GM12873 (cell line): ENCODE measurements around the gene HSDL1.
A peak's percentile ranks its signal among the peaks of the same experiment; 100 is the strongest.

Experiments used
- TF ChIP-seq, protein P1 (sequence below): IDR thresholded peaks from 2 replicates; pipeline ENCODE4 v1.5.1; 2012; ENCODE audit warnings: low read depth, mild to moderate bottlenecking, moderate library complexity, low read length, control low read depth; ENCODE audit not compliant: insufficient read depth; ENCODE audit errors: missing control alignments

Gene HSDL1

DNA sequence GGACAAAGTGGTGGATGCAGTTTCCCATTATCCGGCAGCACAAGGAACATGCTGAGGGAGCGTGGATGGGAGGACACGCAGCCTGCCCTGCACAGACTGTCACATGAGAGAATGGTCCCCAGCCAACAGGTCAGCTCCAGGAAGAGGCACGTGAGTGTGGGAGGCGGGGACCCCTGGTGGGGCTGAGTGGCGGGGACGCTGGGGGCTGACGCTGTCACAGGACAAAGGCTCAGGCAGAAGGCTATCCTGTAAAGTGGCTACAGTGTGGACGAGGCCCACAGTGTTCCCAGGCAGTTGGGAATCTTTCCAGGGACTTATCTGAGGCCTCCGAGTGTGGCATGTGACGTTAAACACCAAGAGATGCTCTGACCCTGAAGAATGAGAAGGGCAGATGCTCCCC lies 58.6 kb downstream of the HSDL1 start:
- TF ChIP-seq, protein P1, sequence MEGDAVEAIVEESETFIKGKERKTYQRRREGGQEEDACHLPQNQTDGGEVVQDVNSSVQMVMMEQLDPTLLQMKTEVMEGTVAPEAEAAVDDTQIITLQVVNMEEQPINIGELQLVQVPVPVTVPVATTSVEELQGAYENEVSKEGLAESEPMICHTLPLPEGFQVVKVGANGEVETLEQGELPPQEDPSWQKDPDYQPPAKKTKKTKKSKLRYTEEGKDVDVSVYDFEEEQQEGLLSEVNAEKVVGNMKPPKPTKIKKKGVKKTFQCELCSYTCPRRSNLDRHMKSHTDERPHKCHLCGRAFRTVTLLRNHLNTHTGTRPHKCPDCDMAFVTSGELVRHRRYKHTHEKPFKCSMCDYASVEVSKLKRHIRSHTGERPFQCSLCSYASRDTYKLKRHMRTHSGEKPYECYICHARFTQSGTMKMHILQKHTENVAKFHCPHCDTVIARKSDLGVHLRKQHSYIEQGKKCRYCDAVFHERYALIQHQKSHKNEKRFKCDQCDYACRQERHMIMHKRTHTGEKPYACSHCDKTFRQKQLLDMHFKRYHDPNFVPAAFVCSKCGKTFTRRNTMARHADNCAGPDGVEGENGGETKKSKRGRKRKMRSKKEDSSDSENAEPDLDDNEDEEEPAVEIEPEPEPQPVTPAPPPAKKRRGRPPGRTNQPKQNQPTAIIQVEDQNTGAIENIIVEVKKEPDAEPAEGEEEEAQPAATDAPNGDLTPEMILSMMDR, result peak; percentile 15

DNA sequence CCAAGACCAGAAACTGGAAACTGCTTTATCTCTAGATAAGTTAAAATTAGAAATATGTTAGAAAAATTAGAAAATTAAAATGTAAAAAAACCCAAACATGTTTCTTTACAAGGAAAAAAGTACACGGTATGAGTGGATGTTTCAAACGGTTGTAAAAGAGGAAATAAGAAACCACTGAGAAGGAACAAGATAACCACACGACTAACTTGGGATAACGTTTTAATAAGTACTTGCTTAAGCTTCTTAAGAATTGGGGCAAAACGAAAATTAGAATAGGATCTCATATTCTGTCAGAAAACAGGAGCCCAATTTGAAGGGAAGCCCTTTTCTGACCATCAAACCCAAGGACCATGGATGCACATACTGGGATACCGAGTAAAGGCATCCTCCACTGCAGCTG lies 59.2 kb downstream of the HSDL1 start:
- TF ChIP-seq, protein P1, result no peak

DNA sequence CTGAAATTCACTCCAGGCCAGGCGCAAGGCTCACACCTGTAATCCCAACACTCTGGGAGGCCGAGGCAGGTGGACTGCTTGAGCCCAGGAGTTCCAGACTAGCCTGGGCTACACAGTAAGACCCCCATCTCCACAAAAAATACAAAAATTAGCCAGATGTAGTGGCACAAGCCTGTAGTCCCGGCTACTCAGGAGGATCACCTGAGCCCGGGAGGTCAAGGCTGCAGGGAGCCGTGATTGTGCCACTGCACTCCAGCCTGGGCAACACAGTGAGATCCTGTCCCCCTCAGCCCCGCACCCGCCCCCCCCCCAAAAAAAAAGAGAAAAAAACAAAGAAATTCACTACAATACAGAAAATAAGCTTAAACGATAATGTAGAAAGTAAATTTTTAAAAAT lies 59.7 kb downstream of the HSDL1 start:
- TF ChIP-seq, protein P1, result no peak

DNA sequence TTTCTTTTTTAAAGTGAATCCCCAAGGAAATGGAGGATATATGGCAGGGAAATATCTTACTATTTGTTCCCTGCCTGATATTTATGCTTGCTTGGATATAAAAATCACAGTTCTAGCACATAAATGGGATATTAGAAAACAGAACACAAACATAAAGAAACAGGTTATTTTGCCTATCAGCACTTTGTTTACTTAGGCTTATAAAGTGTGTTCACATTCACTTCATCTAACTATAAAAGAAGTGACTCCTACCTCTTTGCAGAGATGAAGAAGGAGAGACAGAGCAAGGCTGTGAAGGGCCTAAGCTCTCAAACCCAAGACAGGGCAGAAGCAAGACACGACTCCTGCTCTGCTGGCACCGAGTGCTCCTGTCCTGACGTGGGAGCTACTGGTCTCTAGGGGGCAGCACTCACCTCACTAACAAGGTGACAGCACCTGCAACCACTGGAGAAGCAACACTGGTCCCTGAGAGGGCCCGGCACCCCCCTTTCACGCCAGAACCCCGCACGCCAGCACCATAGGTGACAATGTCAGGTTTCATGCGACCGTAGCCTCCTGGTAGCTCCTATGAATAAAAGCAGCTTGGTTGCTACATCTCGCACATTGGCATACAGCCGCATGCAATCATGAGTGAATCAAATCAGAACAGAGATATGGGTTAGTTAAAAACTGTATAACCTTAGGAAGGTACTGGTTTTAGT lies 60.3 kb downstream of the HSDL1 start:
- TF ChIP-seq, protein P1, result peak; percentile 92

DNA sequence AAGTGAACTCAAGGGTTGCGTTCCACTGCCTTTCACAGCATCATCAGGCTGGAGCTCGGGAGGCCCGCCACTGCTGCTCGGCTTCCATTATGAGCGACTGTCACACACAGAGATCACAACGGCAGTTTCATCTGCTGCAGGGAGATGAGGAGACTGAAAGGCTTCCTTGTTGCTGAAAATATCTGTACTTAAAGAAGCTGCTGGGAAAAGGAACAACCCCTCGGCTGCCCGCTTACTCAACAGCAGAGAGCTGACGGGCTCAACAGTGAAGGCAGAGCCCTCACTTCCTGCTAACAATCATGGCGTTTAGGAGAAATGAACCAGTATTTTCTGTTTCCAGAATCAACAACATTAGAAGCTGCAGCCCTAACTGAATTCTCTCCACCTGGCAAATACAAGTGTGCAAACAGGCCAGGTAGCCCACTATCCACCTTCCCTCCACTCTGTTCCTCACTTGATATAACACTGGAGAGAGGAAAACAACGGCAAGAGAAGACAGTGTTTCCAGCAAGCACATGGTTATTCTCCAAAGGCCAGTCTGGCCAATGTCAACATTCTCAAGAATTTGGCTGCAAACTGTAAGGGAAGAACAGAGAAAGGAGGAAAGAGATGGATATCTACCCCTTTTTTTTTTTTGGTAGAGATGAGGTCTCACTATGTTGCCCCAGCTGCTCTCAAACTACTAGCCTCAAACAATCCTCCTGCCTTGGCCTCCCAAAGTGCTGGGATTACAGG lies 62.0 kb downstream of the HSDL1 start:
- TF ChIP-seq, protein P1, result no peak

DNA sequence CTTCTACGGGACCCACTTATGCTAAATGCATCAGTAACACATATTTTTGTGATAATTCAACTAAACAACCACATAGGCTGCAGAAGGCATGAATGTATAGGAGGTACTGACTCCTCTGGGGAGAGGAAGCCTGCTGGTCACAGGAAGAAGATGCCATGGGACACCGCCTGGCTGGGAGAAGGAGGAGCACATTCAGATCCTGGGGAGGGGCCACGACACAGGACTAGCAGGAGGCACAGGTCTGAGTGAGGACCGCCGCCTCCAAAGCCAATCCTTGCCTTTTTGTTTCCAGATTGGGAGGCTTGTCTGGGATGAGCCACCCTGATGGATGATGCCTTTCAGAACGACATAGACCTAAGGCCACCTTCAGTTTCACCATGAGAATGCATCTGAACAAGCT lies 62.9 kb downstream of the HSDL1 start:
- TF ChIP-seq, protein P1, result no peak

DNA sequence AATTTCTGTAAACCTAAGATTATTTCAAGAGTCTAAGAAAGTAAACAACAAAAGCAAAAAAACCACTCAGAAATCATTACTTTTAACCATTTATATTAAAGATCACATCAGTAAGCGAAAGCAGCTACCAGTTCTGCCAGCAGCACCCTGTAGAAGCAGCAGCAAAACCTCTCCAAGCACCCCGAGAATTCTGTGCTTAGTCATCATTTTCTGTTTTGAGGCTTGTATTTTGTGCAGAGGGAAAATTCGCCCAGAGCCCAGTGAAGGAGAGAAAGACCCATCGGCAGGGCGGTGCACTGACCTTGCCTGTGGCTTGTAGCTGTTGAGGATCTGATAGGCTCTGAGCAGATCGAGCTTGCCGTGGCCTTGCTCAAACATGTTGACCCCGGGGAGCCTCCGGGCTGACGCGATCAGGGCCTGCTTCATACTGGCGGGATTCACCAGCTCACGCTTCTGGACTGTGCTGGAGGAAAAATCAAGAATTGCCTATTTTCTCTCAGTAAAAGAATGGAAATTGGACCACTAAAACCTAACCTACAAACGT lies 63.5 kb downstream of the HSDL1 start:
- TF ChIP-seq, protein P1, result no peak
